K562 (cell line): ENCODE data around the gene LRMDA. TPM values are rescaled to one million over a fixed set of nuclear protein-coding genes. Genes with fewer than 3 reads are reported as not detected.

Source experiments
- RBM39 ChIP-seq: fragments of 200-400 bp; formaldehyde crosslinking; optimal IDR thresholded peaks from 2 replicates; pipeline ENCODE3; 2018; ENCODE audit warnings: low read depth, low read length
- polyA plus RNA-seq, 8 experiments: library from polyadenylated mRNA; depleted of rRNA in 4 of 8; stranded (reverse) in 5 of 8; unstranded in 3 of 8; fragments of >200 nt; fragmentation: Nextera tagmentation in 2 of 8; fragmentation: Illumina TruSeq in 1 of 8; extraction: Ambion mirVana in 2 of 8; extraction: Trizol in 1 of 8; gene quantifications; 2 replicates each; pipeline versions ENCODE4 v1.2.1 to v1.2.3, GENCODE V29; 2011 to 2014; ENCODE audit warnings: inconsistent platforms in 1 of 8, missing spikeins in 1 of 8
- total RNA-seq, 7 experiments: library from RNA; depleted of rRNA in 6 of 7; stranded (reverse); fragments of >200 nt in 6 of 7; fragmentation: Illumina TruSeq in 2 of 7; extraction: Trizol in 2 of 7; gene quantifications; 2 replicates each; pipeline versions ENCODE4 v1.2.1 to v1.2.3, GENCODE V29; 2011 to 2021; ENCODE audit warnings: low replicate concordance in 1 of 7
- TF ChIP-seq, protein P1 (sequence below), 2 experiments: fragments of 450-650 bp in 1 of 2; sonication (generic) in 1 of 2; formaldehyde crosslinking in 1 of 2; IDR thresholded peaks; 2 replicates each; pipeline versions ENCODE4 v1.7.1 to v1.9.0; 2016 to 2022; ENCODE audit warnings: inconsistent platforms in 1 of 2, mild to moderate bottlenecking in 1 of 2, missing genetic modification reagents in 1 of 2

The LRMDA gene
- total and polyA plus RNA-seq, 9 of the 15 experiments (the other 6 are each of a cell fraction or from before 2014, with no cell fraction given), result 0.25 TPM; not detected in 8

DNA sequence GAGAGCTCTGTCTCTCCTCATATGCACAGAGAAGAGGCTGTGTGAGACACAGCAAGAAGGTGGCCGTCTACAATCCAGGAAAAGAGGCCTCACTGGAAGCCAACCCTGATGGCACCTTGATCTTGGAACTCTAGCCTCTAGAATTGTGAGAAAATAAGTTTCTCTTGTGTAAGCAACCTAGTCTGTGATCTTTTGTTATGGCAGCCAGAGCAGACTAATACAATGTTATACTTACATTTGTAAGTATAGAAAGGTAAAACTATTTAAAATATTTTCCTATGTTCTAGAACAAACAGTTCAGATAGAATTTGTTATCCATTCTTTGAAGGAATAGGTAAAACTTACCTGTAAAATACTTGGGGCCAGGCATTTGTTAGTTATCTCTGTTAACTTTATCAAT is 53.3 kb downstream of the LRMDA start (continued):
- TF ChIP-seq, protein P1, sequence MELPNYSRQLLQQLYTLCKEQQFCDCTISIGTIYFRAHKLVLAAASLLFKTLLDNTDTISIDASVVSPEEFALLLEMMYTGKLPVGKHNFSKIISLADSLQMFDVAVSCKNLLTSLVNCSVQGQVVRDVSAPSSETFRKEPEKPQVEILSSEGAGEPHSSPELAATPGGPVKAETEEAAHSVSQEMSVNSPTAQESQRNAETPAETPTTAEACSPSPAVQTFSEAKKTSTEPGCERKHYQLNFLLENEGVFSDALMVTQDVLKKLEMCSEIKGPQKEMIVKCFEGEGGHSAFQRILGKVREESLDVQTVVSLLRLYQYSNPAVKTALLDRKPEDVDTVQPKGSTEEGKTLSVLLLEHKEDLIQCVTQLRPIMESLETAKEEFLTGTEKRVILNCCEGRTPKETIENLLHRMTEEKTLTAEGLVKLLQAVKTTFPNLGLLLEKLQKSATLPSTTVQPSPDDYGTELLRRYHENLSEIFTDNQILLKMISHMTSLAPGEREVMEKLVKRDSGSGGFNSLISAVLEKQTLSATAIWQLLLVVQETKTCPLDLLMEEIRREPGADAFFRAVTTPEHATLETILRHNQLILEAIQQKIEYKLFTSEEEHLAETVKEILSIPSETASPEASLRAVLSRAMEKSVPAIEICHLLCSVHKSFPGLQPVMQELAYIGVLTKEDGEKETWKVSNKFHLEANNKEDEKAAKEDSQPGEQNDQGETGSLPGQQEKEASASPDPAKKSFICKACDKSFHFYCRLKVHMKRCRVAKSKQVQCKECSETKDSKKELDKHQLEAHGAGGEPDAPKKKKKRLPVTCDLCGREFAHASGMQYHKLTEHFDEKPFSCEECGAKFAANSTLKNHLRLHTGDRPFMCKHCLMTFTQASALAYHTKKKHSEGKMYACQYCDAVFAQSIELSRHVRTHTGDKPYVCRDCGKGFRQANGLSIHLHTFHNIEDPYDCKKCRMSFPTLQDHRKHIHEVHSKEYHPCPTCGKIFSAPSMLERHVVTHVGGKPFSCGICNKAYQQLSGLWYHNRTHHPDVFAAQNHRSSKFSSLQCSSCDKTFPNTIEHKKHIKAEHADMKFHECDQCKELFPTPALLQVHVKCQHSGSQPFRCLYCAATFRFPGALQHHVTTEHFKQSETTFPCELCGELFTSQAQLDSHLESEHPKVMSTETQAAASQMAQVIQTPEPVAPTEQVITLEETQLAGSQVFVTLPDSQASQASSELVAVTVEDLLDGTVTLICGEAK (IDR thresholded peaks at IDR 0.05), result no peak
- TF ChIP-seq, protein P1 (CRISPR knock-in tag; IDR thresholded peaks at IDR 0.05), result no peak
- TF ChIP-seq RBM39, result no peak
